Stimulated activated CD8-positive, alpha-beta memory T cell treated with anti-CD3 and anti-CD28 coated beads, Interleukin-12 subunit alpha, Interleukin-12 subunit beta, amount 100 ng/mL, for 24 hours (primary cell): ENCODE data around the gene H19.

Source experiments
- DNase-seq: peaks from one replicate; pipeline ENCODE4 v3.0.0-alpha.2; 2020; ENCODE audit errors: extremely low read depth

H19 gene

GRCh38 chr11:1983601-1983961 lies 14.1 kb downstream of the H19 start:
- no peak for DNase-seq

- no peak for DNase-seq
These were observed 14.6 kb downstream of the H19 start for GRCh38 chr11:1982873-1983600.

GRCh38 chr11:1979607-1980006 lies 18.0 kb downstream of the H19 start:
- no peak for DNase-seq

- DNase-seq: no peak
These were observed 18.7 kb downstream of the H19 start for GRCh38 chr11:1978720-1979473.

- no peak for DNase-seq
These were observed 22.5 kb downstream of the H19 start for GRCh38 chr11:1975185-1975584.

GRCh38 chr11:1970956-1971355 lies 26.7 kb downstream of the H19 start:
- no peak for DNase-seq

- no peak for DNase-seq
These were observed 27.9 kb downstream of the H19 start for GRCh38 chr11:1969776-1970175.

- no peak for DNase-seq
These were observed 28.6 kb downstream of the H19 start for GRCh38 chr11:1969035-1969434.

- DNase-seq: no peak
These were observed 29.1 kb downstream of the H19 start for GRCh38 chr11:1968454-1969002.

GRCh38 chr11:1967641-1968225 lies 29.9 kb downstream of the H19 start:
- no peak for DNase-seq

- no peak for DNase-seq
These were observed 31.1 kb downstream of the H19 start for GRCh38 chr11:1966531-1966930.

GRCh38 chr11:1964955-1965354 lies 32.7 kb downstream of the H19 start:
- DNase-seq: no peak

GRCh38 chr11:1964348-1964747 lies 33.3 kb downstream of the H19 start:
- DNase-seq: no peak

- no peak for DNase-seq
These were observed 33.8 kb downstream of the H19 start for GRCh38 chr11:1963864-1964263.

- DNase-seq: no peak
These were observed 37.9 kb downstream of the H19 start for GRCh38 chr11:1959786-1960185.

GRCh38 chr11:1958367-1958766 lies 39.3 kb downstream of the H19 start:
- DNase-seq: no peak

- no peak for DNase-seq
These were observed 44.0 kb downstream of the H19 start for GRCh38 chr11:1953489-1954266.

- DNase-seq: no peak
These were observed 44.7 kb downstream of the H19 start for GRCh38 chr11:1952806-1953482.

- no peak for DNase-seq
These were observed 47.7 kb downstream of the H19 start for GRCh38 chr11:1949922-1950321.

GRCh38 chr11:1949302-1949701 lies 48.3 kb downstream of the H19 start:
- no peak for DNase-seq

GRCh38 chr11:1948389-1948788 lies 49.3 kb downstream of the H19 start:
- no peak for DNase-seq
